Thyroid gland (tissue), 4 donors: Measurements from ENCODE around the gene FBLN7. TPM values are rescaled to one million over a fixed set of nuclear protein-coding genes. Genes with fewer than 3 reads are reported as not detected.
"Not testable (repeated sequence)": the region's sequence is repeated elsewhere in the genome, so short reads cannot be mapped to it uniquely, and the experiment has no call there.

Experiments used
- DNase-seq, 2 donors: peaks; one replicate each; pipeline ENCODE4 v3.0.0-alpha.2; 2019
- H3K27ac ChIP-seq, 3 donors: fragments of 200-600 bp; sonication (generic); 1 replicate in 2 of 3; 2 replicates in 1 of 3; pipeline ENCODE4 v1.5.1; 2016 to 2019; ENCODE audit warnings: mild to moderate bottlenecking in 1 of 3, moderate library complexity in 1 of 3
- H3K27me3 ChIP-seq: fragments of 200-600 bp; sonication (generic); one replicate; pipeline ENCODE4 v1.5.1; 2019
- H3K36me3 ChIP-seq, 2 donors: fragments of 200-600 bp; sonication (generic); one replicate each; pipeline ENCODE4 v1.5.1; 2016 to 2019
- H3K4me1 ChIP-seq, 2 donors: fragments of 200-600 bp; sonication (generic); one replicate each; pipeline ENCODE4 v1.5.1; 2017 to 2019
- H3K4me3 ChIP-seq, 3 donors: fragments of 200-600 bp; sonication (generic); replicated peaks in 1 of 3; 1 replicate in 2 of 3; 2 replicates in 1 of 3; pipeline ENCODE4 v1.5.1; 2016; ENCODE audit warnings: mild to moderate bottlenecking in 1 of 3
- H3K9me3 ChIP-seq: fragments of 200-600 bp; sonication (generic); one replicate; pipeline ENCODE4 v1.5.1; 2017
- POLR2A ChIP-seq, 2 donors: fragments of 450-650 bp; IDR thresholded peaks; one replicate each; pipeline ENCODE4 v1.6.1; 2017; ENCODE audit warnings: antibody characterized with exemption in 2 of 2, mild to moderate bottlenecking in 2 of 2, moderate library complexity in 1 of 2
- WGBS, 2 donors: methylation state at CpG; one replicate each; pipeline ENCODE4 v1.1.5; 2017; 5-methylcytosine and 5-hydroxymethylcytosine counted together
- intact Hi-C: fragments of 100-400 bp; cut with DNase I; formaldehyde crosslinking; loops from one replicate; pipeline ENCODE4 v1.15.1; 2023
- total RNA-seq, 4 donors: library from RNA; depleted of rRNA; stranded (reverse); fragments of >200 nt; gene quantifications; one replicate each; pipeline ENCODE4 v1.2.3, GENCODE V29; 2016
- TF ChIP-seq, protein P1 (sequence below), 6 experiments: fragments of 200-600 bp in 3 of 6; fragments of 450-650 bp in 3 of 6; sonication (generic) in 3 of 6; IDR thresholded peaks; one replicate each; pipeline ENCODE4 v1.5.1; 2016 to 2019; ENCODE audit warnings: antibody characterized with exemption in 6 of 6, mild to moderate bottlenecking in 2 of 6, inconsistent platforms in 1 of 6, moderate library complexity in 1 of 6

FBLN7 gene
- total RNA-seq, 4 donors from 2014 or later: 10.3 to 33.6 (median 16.4) TPM

DNA sequence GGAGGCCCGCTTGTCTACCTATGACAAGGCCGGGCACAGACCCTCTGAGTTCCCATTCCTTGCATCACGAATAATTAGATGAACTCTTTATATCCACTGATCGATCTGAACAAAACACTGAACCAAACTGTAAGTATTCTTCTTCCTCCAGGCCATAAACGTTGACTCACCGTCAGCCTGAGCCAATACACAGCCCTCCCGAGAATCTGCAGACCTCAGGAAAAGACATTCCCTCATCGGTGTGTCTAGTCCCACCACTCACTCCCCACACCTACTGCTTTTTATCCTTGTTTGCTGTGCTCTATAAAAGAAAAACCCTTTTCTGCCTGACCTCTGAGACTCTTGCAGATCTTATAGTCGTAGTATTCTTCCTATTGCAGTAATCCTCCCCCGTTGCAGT is 42.1 kb upstream of the FBLN7 start:
- H3K4me1 ChIP-seq: peaks cover 26% of the 10 kb centered on the region in 2 donors
- DNase-seq: no peak
- H3K9me3 ChIP-seq: no peaks in the 10 kb centered on the region
- no peak for TF ChIP-seq POLR2A (IDR thresholded peaks at IDR 0.05)
- TF ChIP-seq, protein P1, sequence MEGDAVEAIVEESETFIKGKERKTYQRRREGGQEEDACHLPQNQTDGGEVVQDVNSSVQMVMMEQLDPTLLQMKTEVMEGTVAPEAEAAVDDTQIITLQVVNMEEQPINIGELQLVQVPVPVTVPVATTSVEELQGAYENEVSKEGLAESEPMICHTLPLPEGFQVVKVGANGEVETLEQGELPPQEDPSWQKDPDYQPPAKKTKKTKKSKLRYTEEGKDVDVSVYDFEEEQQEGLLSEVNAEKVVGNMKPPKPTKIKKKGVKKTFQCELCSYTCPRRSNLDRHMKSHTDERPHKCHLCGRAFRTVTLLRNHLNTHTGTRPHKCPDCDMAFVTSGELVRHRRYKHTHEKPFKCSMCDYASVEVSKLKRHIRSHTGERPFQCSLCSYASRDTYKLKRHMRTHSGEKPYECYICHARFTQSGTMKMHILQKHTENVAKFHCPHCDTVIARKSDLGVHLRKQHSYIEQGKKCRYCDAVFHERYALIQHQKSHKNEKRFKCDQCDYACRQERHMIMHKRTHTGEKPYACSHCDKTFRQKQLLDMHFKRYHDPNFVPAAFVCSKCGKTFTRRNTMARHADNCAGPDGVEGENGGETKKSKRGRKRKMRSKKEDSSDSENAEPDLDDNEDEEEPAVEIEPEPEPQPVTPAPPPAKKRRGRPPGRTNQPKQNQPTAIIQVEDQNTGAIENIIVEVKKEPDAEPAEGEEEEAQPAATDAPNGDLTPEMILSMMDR (IDR thresholded peaks at IDR 0.05): no peak
- whole genome bisulfite sequencing, 2 donors: 84 to 88% methylated on average over 10 of the region's 10 CpGs
- H3K27ac ChIP-seq: no peak overlapping the region
- H3K36me3 ChIP-seq: peaks cover 13 to 17% of the 10 kb centered on the region in 2 donors
- intact Hi-C loops: no loop called here
- H3K27me3 ChIP-seq: no peaks in the 10 kb centered on the region
- H3K4me3 ChIP-seq: no peak overlapping the region

DNA sequence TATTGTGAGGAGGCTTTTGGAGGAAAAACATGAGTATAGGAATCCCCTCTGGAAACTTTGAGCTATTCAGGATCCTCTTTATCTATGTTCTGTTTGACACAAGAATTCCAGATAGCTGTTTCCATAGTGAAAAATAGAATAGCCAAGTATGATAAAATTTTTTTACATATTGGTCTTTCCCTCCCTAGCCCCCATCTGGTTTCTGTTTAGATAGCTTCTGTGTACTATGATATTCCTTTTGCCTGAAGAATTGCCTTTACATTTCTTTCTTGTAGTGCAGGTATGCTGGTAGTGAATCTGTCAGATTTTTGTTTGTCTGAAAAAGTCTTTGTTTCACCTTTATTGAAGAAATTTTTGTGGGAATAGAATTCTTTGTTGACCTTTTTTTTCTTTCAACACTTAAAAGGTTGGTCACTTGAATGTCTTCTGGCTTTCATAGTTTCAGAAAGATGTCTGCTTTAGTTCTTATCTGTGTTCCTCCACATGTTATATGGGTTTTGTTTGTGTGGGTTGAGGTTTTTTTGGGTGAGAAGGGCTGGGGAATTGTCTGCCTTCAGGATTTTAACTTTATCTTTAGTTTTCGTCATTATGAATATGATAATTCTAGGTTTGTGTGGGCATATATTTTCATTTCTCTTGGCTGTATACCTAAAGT is 29.9 kb upstream of the FBLN7 start:
- WGBS, 2 donors: 95 to 98% methylated on average over 1 of the region's 1 CpG
- intact Hi-C loops: no loop called here
- no peaks in the 10 kb centered on the region for H3K9me3 ChIP-seq
- peaks cover 7 to 13% of the 10 kb centered on the region in 2 donors for H3K36me3 ChIP-seq
- DNase-seq: no peak
- no peaks in the 10 kb centered on the region for H3K4me1 ChIP-seq
- H3K27ac ChIP-seq: no peak overlapping the region
- TF ChIP-seq, protein P1 (IDR thresholded peaks at IDR 0.05): no peak
- TF ChIP-seq POLR2A (IDR thresholded peaks at IDR 0.05): no peak
- H3K4me3 ChIP-seq: no peak overlapping the region
- H3K27me3 ChIP-seq: no peaks in the 10 kb centered on the region

DNA sequence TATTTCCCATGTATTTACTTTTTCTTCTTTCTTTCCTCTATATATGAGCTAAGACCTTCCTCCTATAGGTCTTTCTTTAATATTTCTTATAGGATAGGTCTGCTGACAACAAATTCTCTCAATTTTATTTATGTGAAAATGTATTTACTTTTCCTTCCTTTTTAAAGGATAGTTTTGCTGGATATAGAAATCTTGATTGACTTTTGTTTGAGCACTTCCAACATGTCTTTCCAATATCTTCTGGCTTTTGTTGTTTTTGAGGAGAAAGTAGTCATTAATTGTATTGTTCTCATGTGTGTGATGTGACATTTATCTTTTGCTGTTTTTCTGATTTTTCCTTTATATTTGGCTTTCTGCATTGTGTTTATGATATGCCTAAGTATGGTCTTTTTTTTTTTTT is 28.9 kb upstream of the FBLN7 start:
- intact Hi-C loops: no loop called here
- DNase-seq: no peak
- Histone ChIP-seq H3K4me1 (no peaks in the 10 kb centered on the region), H3K27me3 (no peaks in the 10 kb centered on the region), H3K9me3 (no peaks in the 10 kb centered on the region), H3K36me3 (peaks cover 7 to 13% of the 10 kb centered on the region in 2 donors), H3K27ac (no peak overlapping the region), H3K4me3 (no peak overlapping the region)
- TF ChIP-seq, protein P1 (IDR thresholded peaks at IDR 0.05): no peak
- no peak for TF ChIP-seq POLR2A (IDR thresholded peaks at IDR 0.05)

DNA sequence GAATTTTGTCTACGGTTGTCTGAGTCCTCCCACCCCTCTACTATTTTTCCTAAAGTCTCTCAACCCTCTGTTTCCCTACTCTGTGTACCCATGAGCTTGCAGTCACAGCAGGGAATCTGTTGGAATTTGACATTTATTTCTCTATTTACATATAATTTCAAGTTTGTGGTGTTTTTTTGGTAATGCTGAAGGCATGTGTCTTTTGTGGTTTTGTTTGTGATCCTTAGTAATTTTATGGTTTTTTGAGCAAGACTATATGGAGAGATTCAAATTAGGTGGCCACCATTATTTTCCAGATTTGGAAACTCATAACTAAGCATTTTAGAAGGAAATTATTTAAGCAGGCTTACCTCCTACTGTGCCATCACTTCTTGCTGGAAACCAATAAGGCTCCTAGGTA is 27.2 kb upstream of the FBLN7 start:
- 92 to 95% methylated on average over 1 of the region's 1 CpG for WGBS, 2 donors
- H3K36me3 ChIP-seq: peaks cover 7 to 13% of the 10 kb centered on the region in 2 donors
- TF ChIP-seq, protein P1 (IDR thresholded peaks at IDR 0.05): no peak
- TF ChIP-seq POLR2A (IDR thresholded peaks at IDR 0.05): no peak
- intact Hi-C loops: no loop called here
- H3K9me3 ChIP-seq: no peaks in the 10 kb centered on the region
- H3K27ac ChIP-seq: no peak overlapping the region
- H3K4me1 ChIP-seq: no peaks in the 10 kb centered on the region
- H3K4me3 ChIP-seq: no peak overlapping the region
- H3K27me3 ChIP-seq: no peaks in the 10 kb centered on the region
- DNase-seq: no peak

DNA sequence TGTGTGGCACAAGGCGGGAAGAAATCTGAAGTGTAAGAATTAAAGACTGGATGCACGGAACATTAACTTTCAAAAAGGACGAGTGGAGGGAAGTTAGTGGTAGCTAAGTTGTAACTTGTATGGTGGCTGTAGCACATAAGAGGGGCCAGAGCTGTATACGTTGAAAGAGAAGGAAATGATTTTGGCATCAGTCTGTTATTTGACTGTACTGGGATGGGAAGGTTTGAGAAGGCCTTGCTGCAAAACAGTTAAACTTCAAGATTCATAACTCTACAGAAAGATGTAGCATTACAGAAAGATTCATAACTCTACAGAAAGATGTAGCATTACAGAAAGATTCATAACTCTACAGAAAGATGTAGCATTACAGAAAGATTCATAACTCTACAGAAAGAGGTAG is 24.8 kb upstream of the FBLN7 start:
- DNase-seq, H3K9me3 ChIP-seq, intact Hi-C loops, H3K27ac ChIP-seq, H3K4me1 ChIP-seq, H3K4me3 ChIP-seq, H3K27me3 ChIP-seq: not testable (repeated sequence)
- peaks cover 14 to 18% of the 10 kb centered on the region in 2 donors for H3K36me3 ChIP-seq
- 95 to 98% methylated on average over 4 of the region's 4 CpGs for WGBS, 2 donors
